A549 (cell line): ENCODE results near the gene ENTREP3. TPM values are rescaled to one million over a fixed set of nuclear protein-coding genes. Genes with fewer than 3 reads are reported as not detected.

Source experiments
- ATAC-seq, 2 experiments: fragments of 200-7000 bp in 1 of 2; fragments of >200 bp in 1 of 2; cut with Nextera tagmentation in 1 of 2; cut with Tn5 transposase in 1 of 2; 3 replicates each; pipeline versions ENCODE4 v1.8.0 to v1.9.1; 2018 to 2020; ENCODE audit warnings: mild to moderate bottlenecking in 1 of 2, moderate library complexity in 1 of 2
- CTCF ChIA-PET: fragments of 300-600 bp; sonication (Branson Sonifier 250); formaldehyde crosslinking; extraction: SDS; loops from one replicate; lab custom pipeline; 2021; ENCODE audit warnings: antibody characterized with exemption, inconsistent platforms; lab: Yijun Ruan, JAX
- POLR2A ChIA-PET: fragments of 350-600 bp; formaldehyde crosslinking; extraction: SDS; loops from one replicate; lab custom pipeline; 2021; ENCODE audit warnings: antibody characterized with exemption, inconsistent platforms; lab: Yijun Ruan, JAX
- DNase-seq, 2 experiments: peaks; one replicate each; pipeline versions ENCODE4 v3.0.0 to v3.0.0-alpha.2; 2011 to 2016; ENCODE audit warnings: low read depth in 1 of 2, low spot score in 1 of 2
- FAIRE-seq: peaks from 2 replicates; lab custom pipeline; 2011; peaks lifted over from hg19 to GRCh38; lab: Jason Lieb, UNC
- H3K27ac ChIP-seq, 2 experiments: fragments of >200 bp; sonication (Bioruptor Twin); formaldehyde crosslinking; 3 replicates each; pipeline ENCODE4 v1.5.1; 2016 to 2017
- H3K4me1 ChIP-seq: fragments of >200 bp; sonication (Bioruptor Twin); formaldehyde crosslinking; 3 replicates; pipeline ENCODE4 v1.6.1; 2016
- H3K4me2 ChIP-seq: fragments of >200 bp; sonication (Bioruptor Twin); formaldehyde crosslinking; 3 replicates; pipeline ENCODE4 v1.6.1; 2016
- H3K4me3 ChIP-seq: fragments of >200 bp; sonication (Bioruptor Twin); formaldehyde crosslinking; 3 replicates; pipeline ENCODE4 v1.5.1; 2016
- H3K9me3 ChIP-seq: fragments of >200 bp; sonication (Bioruptor Twin); formaldehyde crosslinking; 3 replicates; pipeline ENCODE4 v1.6.1; 2016
- CBX8 ChIP-seq: fragments of 200-600 bp; sonication (generic); IDR thresholded peaks from 2 replicates; pipeline ENCODE4 v1.6.1; 2016
- CEBPB ChIP-seq, 2 experiments: fragments of >200 bp in 1 of 2; sonication (Bioruptor Twin) in 1 of 2; formaldehyde crosslinking in 1 of 2; IDR thresholded peaks; 2 replicates each; pipeline ENCODE4 v1.6.1; 2012 to 2016
- EP300 ChIP-seq, 2 experiments: fragments of >200 bp; sonication (Bioruptor Twin); formaldehyde crosslinking; IDR thresholded peaks; 2 replicates in 1 of 2; 3 replicates in 1 of 2; pipeline ENCODE4 v1.6.1; 2016 to 2017
- ESRRA ChIP-seq: fragments of 150-350 bp; IDR thresholded peaks from 2 replicates; pipeline ENCODE4 v1.6.1; 2014; ENCODE audit warnings: mild to moderate bottlenecking, low read length, borderline replicate concordance
- FOXS1 ChIP-seq: fragments of 250-450 bp; sonication (Bioruptor Pico); IDR thresholded peaks from 2 replicates; pipeline ENCODE4 v1.5.0; 2020; ENCODE audit warnings: mild to moderate bottlenecking, moderate library complexity
- HOXA7 ChIP-seq: fragments of 250-450 bp; sonication (Bioruptor Pico); IDR thresholded peaks from 2 replicates; pipeline ENCODE4 v1.5.0; 2020; ENCODE audit warnings: mild to moderate bottlenecking, moderate library complexity
- JUN ChIP-seq, 2 experiments: fragments of >200 bp; sonication (Bioruptor Twin); formaldehyde crosslinking; IDR thresholded peaks; 2 replicates in 1 of 2; 3 replicates in 1 of 2; pipeline ENCODE4 v1.6.1; 2016 to 2017
- KDM1A ChIP-seq: fragments of 200-600 bp; sonication (generic); IDR thresholded peaks from 2 replicates; pipeline ENCODE4 v1.6.1; 2016; ENCODE audit warnings: low read depth, mild to moderate bottlenecking
- KDM5A ChIP-seq: fragments of 200-600 bp; sonication (generic); IDR thresholded peaks from 2 replicates; pipeline ENCODE4 v1.6.1; 2016; ENCODE audit warnings: antibody characterized with exemption, mild to moderate bottlenecking
- MAZ ChIP-seq: fragments of 150-350 bp; IDR thresholded peaks from 2 replicates; pipeline ENCODE4 v1.6.1; 2014; ENCODE audit warnings: antibody characterized with exemption, low read depth, low read length, borderline replicate concordance
- MYC ChIP-seq: IDR thresholded peaks from 2 replicates; pipeline ENCODE4 v1.6.1; 2012; ENCODE audit warnings: mild to moderate bottlenecking, inconsistent platforms, low read length, improper control_type of control experiment, borderline replicate concordance
- NFE2L2 ChIP-seq: fragments of 150-350 bp; conservative IDR thresholded peaks from 2 replicates; pipeline ENCODE4 v1.6.1; 2014; ENCODE audit warnings: low read length
- NPAS2 ChIP-seq: fragments of 250-450 bp; sonication (Bioruptor Pico); IDR thresholded peaks from 2 replicates; pipeline ENCODE4 v1.8.0; 2022; ENCODE audit warnings: mild to moderate bottlenecking, moderate library complexity, borderline replicate concordance
- NR3C1 ChIP-seq: fragments of >200 bp; sonication (Bioruptor Twin); formaldehyde crosslinking; IDR thresholded peaks from 3 replicates; pipeline ENCODE4 v1.6.1; 2017
- PHF8 ChIP-seq: fragments of 200-600 bp; sonication (generic); IDR thresholded peaks from 2 replicates; pipeline ENCODE4 v1.6.1; 2016; ENCODE audit warnings: low read depth, mild to moderate bottlenecking, antibody characterized with exemption, moderate library complexity, borderline replicate concordance
- POLR2A ChIP-seq: IDR thresholded peaks from 2 replicates; pipeline ENCODE4 v1.6.1; 2012; ENCODE audit warnings: mild to moderate bottlenecking, low read length
- RARB ChIP-seq: fragments of 250-450 bp; sonication (Bioruptor Pico); IDR thresholded peaks from 2 replicates; pipeline ENCODE4 v1.8.0; 2021; ENCODE audit warnings: mild to moderate bottlenecking, moderate library complexity
- RFX5 ChIP-seq: fragments of 450-650 bp; IDR thresholded peaks from 2 replicates; pipeline ENCODE4 v1.7.1; 2014; ENCODE audit warnings: antibody characterized with exemption, mild to moderate bottlenecking, moderate library complexity
- SMC3 ChIP-seq: fragments of >200 bp; sonication (Bioruptor Twin); formaldehyde crosslinking; IDR thresholded peaks from 3 replicates; pipeline ENCODE4 v1.6.1; 2018; ENCODE audit warnings: inconsistent platforms
- TFCP2L1 ChIP-seq: fragments of 250-450 bp; sonication (Bioruptor Pico); IDR thresholded peaks from 2 replicates; pipeline ENCODE4 v1.5.0; 2021; ENCODE audit warnings: mild to moderate bottlenecking
- TP53 ChIP-seq: fragments of 250-450 bp; sonication (Bioruptor Pico); IDR thresholded peaks from 2 replicates; pipeline ENCODE4 v1.5.0; 2021; ENCODE audit warnings: mild to moderate bottlenecking, moderate library complexity
- ZFP36 ChIP-seq: fragments of 450-650 bp; IDR thresholded peaks from 2 replicates; pipeline ENCODE4 v1.6.1; 2014; ENCODE audit warnings: borderline replicate concordance; ENCODE audit not compliant: partially characterized antibody
- WGBS: methylation state at CpG from one replicate; pipeline ENCODE4 v1.1.6; 2017; ENCODE audit errors: missing lambda C conversion rate; 5-methylcytosine and 5-hydroxymethylcytosine counted together
- polyA plus RNA-seq, 4 experiments: library from polyadenylated mRNA; depleted of rRNA in 3 of 4; stranded (reverse); fragments of >200 nt; fragmentation: RNase III in 1 of 4; extraction: RNeasy Plus Mini Kit Qiagen cat#74134 plus additional on column Dnase treatment in 1 of 4; gene quantifications; 2 replicates in 3 of 4; 3 replicates in 1 of 4; pipeline ENCODE4 v1.2.3, GENCODE V29; 2011 to 2017
- TF ChIP-seq, protein P1 (sequence below): fragments of >200 bp; sonication (Bioruptor Twin); formaldehyde crosslinking; IDR thresholded peaks from 3 replicates; pipeline ENCODE4 v1.5.1; 2016
- TF ChIP-seq, protein P2 (sequence below): fragments of 150-350 bp; IDR thresholded peaks from 2 replicates; pipeline ENCODE4 v1.6.1; 2014; ENCODE audit warnings: low read depth, mild to moderate bottlenecking, low read length
- TF ChIP-seq, protein P3 (sequence below): fragments of 250-450 bp; sonication (Bioruptor Pico); IDR thresholded peaks from 2 replicates; pipeline ENCODE4 v1.5.0; 2020; ENCODE audit warnings: low read depth, mild to moderate bottlenecking, moderate library complexity
- TF ChIP-seq, protein P4 (sequence below): IDR thresholded peaks from 2 replicates; pipeline ENCODE4 v1.6.1; 2012
- TF ChIP-seq, protein P5 (sequence below): fragments of >200 bp; sonication (Bioruptor Twin); formaldehyde crosslinking; IDR thresholded peaks from 3 replicates; pipeline ENCODE4 v1.6.1; 2016

Gene ENTREP3
- polyA plus RNA-seq, 2 of the 4 experiments (the other 2 are of a cell fraction): 8.4 to 29.5 TPM

DNA sequence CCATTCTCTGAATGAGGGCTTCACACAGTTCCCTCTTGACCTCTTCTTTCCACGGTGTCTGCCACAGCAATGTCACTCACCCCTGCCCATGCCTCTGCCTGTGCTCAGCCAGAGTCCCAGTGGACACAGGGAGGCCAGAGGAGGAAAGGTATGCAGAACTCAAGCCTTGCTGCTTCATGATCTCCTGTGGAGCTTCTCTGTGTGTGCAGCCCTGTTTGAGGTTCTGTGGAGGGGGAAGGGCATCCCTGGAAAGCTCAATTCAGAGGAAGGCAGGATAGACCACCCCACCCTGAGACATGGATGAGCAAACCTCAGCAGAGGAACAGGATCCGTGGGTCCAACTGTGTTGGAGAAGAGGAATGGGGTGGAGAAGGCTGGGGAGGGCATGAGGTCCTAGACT, 24.0 kb upstream of the ENTREP3 start:
- no peak overlapping the region for H3K4me3 ChIP-seq
- WGBS: 77% methylated on average over 2 of the region's 2 CpGs
- no peak for DNase-seq
- ChIA-PET POLR2A (interaction anchor here (2.0 kb wide), 1 partner anchor 44 kb away, joined by 5 read pairs; no protein-coding TSS in a partner anchor), CTCF (interaction anchor here (0.6 to 4.7 kb wide), 12 partner anchors 12 to 313 kb away, joined by 3 to 44 read pairs (median 10); partner anchors contain the start of genes PKLR and RUSC1)
- ATAC-seq: no peak
- peaks cover 9% of the 10 kb centered on the region; the same call in 2 of the 3 replicates for H3K4me1 ChIP-seq
- H3K4me2 ChIP-seq: no peak overlapping the region
- no peak for FAIRE-seq
- no peaks in the 10 kb centered on the region for H3K9me3 ChIP-seq
- TF ChIP-seq MAZ (no peak), EP300 (IDR thresholded peaks at IDR 0.05) (no peak), JUN (IDR thresholded peaks at IDR 0.05) (no peak), PHF8 (no peak), MYC (no peak), FOXS1 (no peak), KDM1A (no peak), NR3C1 (no peak)
- TF ChIP-seq, protein P1, sequence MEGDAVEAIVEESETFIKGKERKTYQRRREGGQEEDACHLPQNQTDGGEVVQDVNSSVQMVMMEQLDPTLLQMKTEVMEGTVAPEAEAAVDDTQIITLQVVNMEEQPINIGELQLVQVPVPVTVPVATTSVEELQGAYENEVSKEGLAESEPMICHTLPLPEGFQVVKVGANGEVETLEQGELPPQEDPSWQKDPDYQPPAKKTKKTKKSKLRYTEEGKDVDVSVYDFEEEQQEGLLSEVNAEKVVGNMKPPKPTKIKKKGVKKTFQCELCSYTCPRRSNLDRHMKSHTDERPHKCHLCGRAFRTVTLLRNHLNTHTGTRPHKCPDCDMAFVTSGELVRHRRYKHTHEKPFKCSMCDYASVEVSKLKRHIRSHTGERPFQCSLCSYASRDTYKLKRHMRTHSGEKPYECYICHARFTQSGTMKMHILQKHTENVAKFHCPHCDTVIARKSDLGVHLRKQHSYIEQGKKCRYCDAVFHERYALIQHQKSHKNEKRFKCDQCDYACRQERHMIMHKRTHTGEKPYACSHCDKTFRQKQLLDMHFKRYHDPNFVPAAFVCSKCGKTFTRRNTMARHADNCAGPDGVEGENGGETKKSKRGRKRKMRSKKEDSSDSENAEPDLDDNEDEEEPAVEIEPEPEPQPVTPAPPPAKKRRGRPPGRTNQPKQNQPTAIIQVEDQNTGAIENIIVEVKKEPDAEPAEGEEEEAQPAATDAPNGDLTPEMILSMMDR: no peak
- TF ChIP-seq, protein P2, sequence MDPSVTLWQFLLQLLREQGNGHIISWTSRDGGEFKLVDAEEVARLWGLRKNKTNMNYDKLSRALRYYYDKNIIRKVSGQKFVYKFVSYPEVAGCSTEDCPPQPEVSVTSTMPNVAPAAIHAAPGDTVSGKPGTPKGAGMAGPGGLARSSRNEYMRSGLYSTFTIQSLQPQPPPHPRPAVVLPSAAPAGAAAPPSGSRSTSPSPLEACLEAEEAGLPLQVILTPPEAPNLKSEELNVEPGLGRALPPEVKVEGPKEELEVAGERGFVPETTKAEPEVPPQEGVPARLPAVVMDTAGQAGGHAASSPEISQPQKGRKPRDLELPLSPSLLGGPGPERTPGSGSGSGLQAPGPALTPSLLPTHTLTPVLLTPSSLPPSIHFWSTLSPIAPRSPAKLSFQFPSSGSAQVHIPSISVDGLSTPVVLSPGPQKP: no peak
- TF ChIP-seq, protein P3, sequence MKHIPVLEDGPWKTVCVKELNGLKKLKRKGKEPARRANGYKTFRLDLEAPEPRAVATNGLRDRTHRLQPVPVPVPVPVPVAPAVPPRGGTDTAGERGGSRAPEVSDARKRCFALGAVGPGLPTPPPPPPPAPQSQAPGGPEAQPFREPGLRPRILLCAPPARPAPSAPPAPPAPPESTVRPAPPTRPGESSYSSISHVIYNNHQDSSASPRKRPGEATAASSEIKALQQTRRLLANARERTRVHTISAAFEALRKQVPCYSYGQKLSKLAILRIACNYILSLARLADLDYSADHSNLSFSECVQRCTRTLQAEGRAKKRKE (CRISPR knock-in tag): no peak
- H3K27ac ChIP-seq: no peak overlapping the region

DNA sequence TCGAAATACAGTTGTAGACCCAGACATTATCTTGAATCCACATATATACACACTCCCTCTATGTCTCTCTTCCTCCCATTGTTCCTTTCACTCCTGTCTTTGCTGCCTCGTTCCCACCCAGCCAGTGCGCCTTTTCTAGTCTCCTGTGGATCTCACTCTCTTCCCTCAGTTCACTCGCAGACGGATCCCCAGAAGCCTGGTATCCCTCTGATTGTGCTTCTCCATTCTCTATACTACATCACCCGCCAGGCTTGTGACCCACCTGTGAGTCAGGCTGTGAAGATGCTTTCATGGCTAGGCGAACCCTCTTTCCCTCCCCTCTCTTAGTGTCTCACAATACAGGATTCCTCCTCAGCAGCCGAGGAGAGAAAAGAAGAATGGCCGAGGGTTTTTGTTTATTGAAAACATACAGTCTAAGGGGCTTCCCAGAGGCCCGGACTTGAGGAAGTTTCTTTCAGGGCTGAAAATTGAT, 23.4 kb upstream of the ENTREP3 start:
- CTCF ChIA-PET: interaction anchor here (0.6 to 4.7 kb wide), 18 partner anchors 12 to 406 kb away, joined by 3 to 44 read pairs (median 6); partner anchors contain the start of genes ENTREP3, PKLR and RUSC1
- POLR2A ChIA-PET: interaction anchor here (1.0 to 2.0 kb wide), 2 partner anchors 30 to 45 kb away, joined by 3 to 5 read pairs; partner anchors contain the start of gene FDPS
- TF ChIP-seq, protein P1: no peak
- no peak for TF ChIP-seq ZFP36
- TF ChIP-seq PHF8: no peak
- TF ChIP-seq CEBPB (IDR thresholded peaks at IDR 0.05): no peak
- TF ChIP-seq KDM5A: no peak
- TF ChIP-seq NFE2L2: no peak
- no peak for TF ChIP-seq ESRRA
- TF ChIP-seq, protein P4, sequence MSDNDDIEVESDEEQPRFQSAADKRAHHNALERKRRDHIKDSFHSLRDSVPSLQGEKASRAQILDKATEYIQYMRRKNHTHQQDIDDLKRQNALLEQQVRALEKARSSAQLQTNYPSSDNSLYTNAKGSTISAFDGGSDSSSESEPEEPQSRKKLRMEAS: no peak
- no peak for TF ChIP-seq HOXA7 (CRISPR knock-in tag)
- TF ChIP-seq CBX8: no peak
- no peak for TF ChIP-seq RFX5
- no peak for TF ChIP-seq POLR2A
- TF ChIP-seq, protein P5, sequence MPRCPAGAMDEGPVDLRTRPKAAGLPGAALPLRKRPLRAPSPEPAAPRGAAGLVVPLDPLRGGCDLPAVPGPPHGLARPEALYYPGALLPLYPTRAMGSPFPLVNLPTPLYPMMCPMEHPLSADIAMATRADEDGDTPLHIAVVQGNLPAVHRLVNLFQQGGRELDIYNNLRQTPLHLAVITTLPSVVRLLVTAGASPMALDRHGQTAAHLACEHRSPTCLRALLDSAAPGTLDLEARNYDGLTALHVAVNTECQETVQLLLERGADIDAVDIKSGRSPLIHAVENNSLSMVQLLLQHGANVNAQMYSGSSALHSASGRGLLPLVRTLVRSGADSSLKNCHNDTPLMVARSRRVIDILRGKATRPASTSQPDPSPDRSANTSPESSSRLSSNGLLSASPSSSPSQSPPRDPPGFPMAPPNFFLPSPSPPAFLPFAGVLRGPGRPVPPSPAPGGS: no peak
- TF ChIP-seq TP53 (CRISPR knock-in tag): no peak
- TF ChIP-seq NPAS2: no peak
- TF ChIP-seq TFCP2L1: no peak
- no peak for TF ChIP-seq SMC3
- no peak for TF ChIP-seq RARB (CRISPR knock-in tag)
- H3K4me3 ChIP-seq: no peak overlapping the region; the same call in 2 of the 3 replicates
- H3K4me2 ChIP-seq: peak overlapping the region; percentile 95
- no peak; a peak in 2 of 6 replicates for ATAC-seq
- H3K27ac ChIP-seq: no peak overlapping the region
- no peak for FAIRE-seq
- H3K9me3 ChIP-seq: no peaks in the 10 kb centered on the region
- DNase-seq: no peak
- H3K4me1 ChIP-seq: peaks cover 12% of the 10 kb centered on the region; the same call in 2 of the 3 replicates
- WGBS: 79% methylated on average over 10 of the region's 10 CpGs
